K562 (cell line): ENCODE data around the gene SLC20A1. TPM values are rescaled to one million over a fixed set of nuclear protein-coding genes. Genes with fewer than 3 reads are reported as not detected.

ENCODE experiments used
- ATAC-seq: fragments of 200-7000 bp; cut with Tn5 transposase; 3 replicates; pipeline ENCODE4 v1.9.1; 2020; ENCODE audit warnings: moderate library complexity
- BruUV-seq: library from RNA; stranded (reverse); fragments of 400-500 nt; replicated peaks from 2 replicates; lab custom pipeline; 2021; lab: Mats Ljungman, UMichigan
- CTCF ChIA-PET: fragments of 300-600 bp; formaldehyde crosslinking; extraction: SDS; loops from one replicate; lab custom pipeline; 2021; ENCODE audit warnings: low intra/inter-chr PET ratio; lab: Yijun Ruan, JAX
- POLR2A ChIA-PET: fragments of 300-600, 350-650 bp; sonication (Branson Sonifier 250); formaldehyde crosslinking; extraction: SDS; loops from one replicate; lab custom pipeline; 2021; ENCODE audit warnings: antibody characterized with exemption, inconsistent platforms; lab: Yijun Ruan, JAX
- DNase-seq, 4 experiments: peaks; one replicate each; pipeline versions ENCODE4 v3.0.0 to v3.0.0-alpha.2; 2011 to 2018; ENCODE audit warnings: low spot score in 3 of 4, mixed read lengths in 3 of 4; ENCODE audit errors: extremely low read depth in 1 of 4
- FAIRE-seq: peaks from 2 replicates; lab custom pipeline; 2011; peaks lifted over from hg19 to GRCh38; lab: Jason Lieb, UNC
- H2AFZ ChIP-seq: 2 replicates; pipeline ENCODE4 v1.6.0; 2011; ENCODE audit warnings: low read depth, low read length, control low read depth, inconsistent platforms
- H3K27ac ChIP-seq: fragments of 200-600 bp; 3 replicates; pipeline ENCODE4 v1.8.0; 2011; ENCODE audit warnings: low read depth, mild to moderate bottlenecking, control low read depth, inconsistent platforms, low read length, moderate library complexity, mixed read lengths; ENCODE audit errors: extremely low read depth
- H3K27me3 ChIP-seq, 2 experiments: fragments of 300-600 bp in 1 of 2; 2 replicates in 1 of 2; 3 replicates in 1 of 2; pipeline versions ENCODE4 v1.6.0 to v1.8.0; 2011; ENCODE audit warnings: inconsistent platforms in 2 of 2, low read length in 2 of 2, mild to moderate bottlenecking in 1 of 2, mixed read lengths in 1 of 2, moderate library complexity in 1 of 2; ENCODE audit not compliant: control insufficient read depth in 2 of 2, insufficient read depth in 2 of 2
- H3K36me3 ChIP-seq: fragments of 300-600 bp; 3 replicates; pipeline ENCODE4 v1.8.0; 2011; ENCODE audit warnings: mild to moderate bottlenecking, low read length, inconsistent platforms; ENCODE audit not compliant: control insufficient read depth, insufficient read depth
- H3K4me1 ChIP-seq, 2 experiments: fragments of 200-600 bp in 1 of 2; replicated peaks in 1 of 2; 2 replicates in 1 of 2; 3 replicates in 1 of 2; pipeline versions ENCODE4 v1.5.1 to v1.8.0; 2011; ENCODE audit warnings: inconsistent platforms in 2 of 2, low read length in 2 of 2, mild to moderate bottlenecking in 1 of 2, mixed read lengths in 1 of 2, moderate library complexity in 1 of 2; ENCODE audit not compliant: control insufficient read depth in 2 of 2, insufficient read depth in 2 of 2
- H3K4me2 ChIP-seq: 2 replicates; pipeline ENCODE4 v1.6.1; 2011; ENCODE audit warnings: low read length, control low read depth, inconsistent platforms, mixed read lengths; ENCODE audit not compliant: insufficient read depth
- H3K4me3 ChIP-seq: fragments of 200-600 bp; sonication (generic), shearing (Covaris generic); 2 replicates; pipeline ENCODE4 v1.5.1; 2016; ENCODE audit warnings: control low read depth, inconsistent platforms
- H3K79me2 ChIP-seq: fragments of 200-600 bp; 3 replicates; pipeline ENCODE4 v1.8.0; 2011; ENCODE audit warnings: low read length, inconsistent platforms; ENCODE audit not compliant: control insufficient read depth, insufficient read depth
- H3K9ac ChIP-seq, 2 experiments: 2 replicates each; pipeline versions ENCODE4 v1.6.0 to v1.6.1; 2011; ENCODE audit warnings: low read depth in 2 of 2, low read length in 2 of 2, control low read depth in 1 of 2, inconsistent platforms in 1 of 2, mild to moderate bottlenecking in 1 of 2, mixed read lengths in 1 of 2; ENCODE audit not compliant: insufficient read depth in 1 of 2
- H3K9me1 ChIP-seq: one replicate; pipeline ENCODE4 v1.6.0; 2011; ENCODE audit warnings: inconsistent platforms, mild to moderate bottlenecking, low read length, moderate library complexity; ENCODE audit not compliant: control insufficient read depth, insufficient read depth
- H3K9me3 ChIP-seq: replicated peaks from 2 replicates; pipeline ENCODE4 v1.5.1; 2011; ENCODE audit warnings: low read depth, low read length, inconsistent platforms; ENCODE audit not compliant: control insufficient read depth, insufficient read depth
- H4K20me1 ChIP-seq: replicated peaks from 2 replicates; pipeline ENCODE4 v1.6.1; 2011; ENCODE audit warnings: low read length, inconsistent platforms, mixed read lengths; ENCODE audit not compliant: control insufficient read depth, insufficient read depth
- BRCA1 ChIP-seq, 2 experiments: fragments of 450-650 bp in 1 of 2; sonication (generic) in 1 of 2; formaldehyde crosslinking in 1 of 2; IDR thresholded peaks; 2 replicates each; pipeline versions ENCODE4 v1.5.0 to v1.6.1; 2017 to 2020; ENCODE audit warnings: mild to moderate bottlenecking in 1 of 2, missing genetic modification reagents in 1 of 2
- CBX2 ChIP-seq: fragments of 200-600 bp; sonication (generic); IDR thresholded peaks from one replicate; pipeline ENCODE4 v1.6.1; 2012; ENCODE audit warnings: mild to moderate bottlenecking, low read length, inconsistent platforms; ENCODE audit not compliant: insufficient read depth, poor library complexity, severe bottlenecking
- CEBPB ChIP-seq: fragments of 450-650 bp; IDR thresholded peaks from 2 replicates; pipeline ENCODE4 v1.6.1; 2016; ENCODE audit warnings: missing genetic modification characterization, missing compliant biosample characterization
- ELF4 ChIP-seq: fragments of 450-650 bp; formaldehyde crosslinking; IDR thresholded peaks from 2 replicates; pipeline ENCODE4 v1.4.0; 2022; ENCODE audit warnings: missing genetic modification characterization
- HIVEP1 ChIP-seq: fragments of 250-450 bp; sonication (Bioruptor Pico); IDR thresholded peaks from 2 replicates; pipeline ENCODE4 v1.4.0; 2020; ENCODE audit warnings: mild to moderate bottlenecking
- NUFIP1 ChIP-seq: fragments of 450-650 bp; IDR thresholded peaks from 2 replicates; pipeline ENCODE4 v1.6.1; 2018; ENCODE audit not compliant: partially characterized antibody
- ZNF764 ChIP-seq: fragments of 250-450 bp; sonication (Bioruptor Pico); IDR thresholded peaks from 2 replicates; pipeline ENCODE4 v1.4.0; 2020; ENCODE audit warnings: low read depth, mild to moderate bottlenecking, moderate library complexity
- WGBS: fragments of 100-300 bp; shearing (Covaris generic); methylation state at CpG from one replicate; pipeline ENCODE4 v1.1.6; 2016; ENCODE audit warnings: low coverage, mixed read lengths; ENCODE audit not compliant: insufficient coverage; ENCODE audit errors: missing lambda C conversion rate; 5-methylcytosine and 5-hydroxymethylcytosine counted together
- in situ Hi-C: fragments of 300-500 bp; cut with MboI; formaldehyde crosslinking; loops from 4 replicates; pipeline ENCODE4 v1.15.0; 2018; ENCODE audit warnings: inconsistent platforms, mixed read lengths
- intact Hi-C: fragments of 100-400 bp; cut with micrococcal nuclease; formaldehyde crosslinking; loops from 2 replicates; pipeline ENCODE4 v1.14.2; 2022
- polyA plus RNA-seq, 8 experiments: library from polyadenylated mRNA; depleted of rRNA in 4 of 8; stranded (reverse) in 5 of 8; unstranded in 3 of 8; fragments of >200 nt; fragmentation: Nextera tagmentation in 2 of 8; fragmentation: Illumina TruSeq in 1 of 8; extraction: Ambion mirVana in 2 of 8; extraction: Trizol in 1 of 8; gene quantifications; 2 replicates each; pipeline versions ENCODE4 v1.2.1 to v1.2.3, GENCODE V29; 2011 to 2014; ENCODE audit warnings: inconsistent platforms in 1 of 8, missing spikeins in 1 of 8
- total RNA-seq, 7 experiments: library from RNA; depleted of rRNA in 6 of 7; stranded (reverse); fragments of >200 nt in 6 of 7; fragmentation: Illumina TruSeq in 2 of 7; extraction: Trizol in 2 of 7; gene quantifications; 2 replicates each; pipeline versions ENCODE4 v1.2.1 to v1.2.3, GENCODE V29; 2011 to 2021; ENCODE audit warnings: low replicate concordance in 1 of 7
- TF ChIP-seq, protein P1 (sequence below): sonication (generic); formaldehyde crosslinking; IDR thresholded peaks from 2 replicates; pipeline ENCODE4 v1.8.0; 2022; ENCODE audit warnings: mild to moderate bottlenecking, missing genetic modification reagents
- TF ChIP-seq, protein P2 (sequence below): fragments of 250-450 bp; sonication (Bioruptor Pico); IDR thresholded peaks from 2 replicates; pipeline ENCODE4 v1.5.0; 2021; ENCODE audit warnings: mild to moderate bottlenecking, moderate library complexity
- TF ChIP-seq, protein P3 (sequence below): sonication (generic); formaldehyde crosslinking; IDR thresholded peaks from 2 replicates; pipeline ENCODE4 v1.8.1; 2023; ENCODE audit warnings: mild to moderate bottlenecking, missing genetic modification reagents

SLC20A1 gene
- total and polyA plus RNA-seq, 9 of the 15 experiments (the other 6 are each of a cell fraction or from before 2014, with no cell fraction given) = 53.8 to 150 (median 74.7) TPM

DNA sequence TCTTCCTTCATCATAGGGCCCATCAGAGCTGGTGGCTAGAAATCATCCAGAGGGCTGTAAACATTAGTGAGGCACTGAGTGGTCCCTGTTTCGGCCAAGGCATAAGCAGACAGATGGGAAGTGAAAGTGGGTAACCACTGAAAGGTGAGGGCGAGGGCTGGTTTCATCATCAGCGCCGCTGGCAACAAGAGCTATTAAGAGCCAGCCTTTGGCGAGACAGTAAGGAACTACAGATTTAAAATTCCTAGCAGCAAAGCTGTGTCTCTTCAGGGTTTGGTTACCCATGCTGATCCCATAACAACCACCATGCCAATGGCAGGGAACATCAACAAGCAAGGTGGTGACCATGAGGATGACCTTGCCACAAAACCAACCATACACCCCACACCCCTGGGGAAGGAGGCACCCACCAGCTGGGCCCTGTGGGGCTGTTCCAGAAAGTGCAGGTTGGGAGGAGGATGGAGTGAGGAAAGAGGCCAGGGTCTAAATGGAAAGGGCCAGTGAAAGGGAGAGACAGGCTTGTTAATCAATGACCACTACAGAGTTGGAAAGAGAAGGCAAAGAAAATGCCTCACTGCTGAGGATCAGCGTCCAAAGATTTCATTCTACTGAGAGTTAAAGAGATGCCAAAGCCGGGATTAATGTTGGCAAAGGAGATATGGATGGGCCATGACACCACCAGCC is 9.0 kb upstream of the SLC20A1 start (continued):
- TF ChIP-seq BRCA1 (IDR thresholded peaks at IDR 0.05) = no peak
- TF ChIP-seq BRCA1 (CRISPR knock-in tag; IDR thresholded peaks at IDR 0.05) = no peak
- TF ChIP-seq, protein P1, sequence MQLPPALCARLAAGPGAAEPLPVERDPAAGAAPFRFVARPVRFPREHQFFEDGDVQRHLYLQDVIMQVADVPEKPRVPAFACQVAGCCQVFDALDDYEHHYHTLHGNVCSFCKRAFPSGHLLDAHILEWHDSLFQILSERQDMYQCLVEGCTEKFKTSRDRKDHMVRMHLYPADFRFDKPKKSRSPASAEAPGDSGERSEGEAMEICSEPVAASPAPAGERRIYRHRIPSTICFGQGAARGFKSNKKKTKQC (CRISPR knock-in tag) = no peak
- TF ChIP-seq ELF4 = no peak

DNA sequence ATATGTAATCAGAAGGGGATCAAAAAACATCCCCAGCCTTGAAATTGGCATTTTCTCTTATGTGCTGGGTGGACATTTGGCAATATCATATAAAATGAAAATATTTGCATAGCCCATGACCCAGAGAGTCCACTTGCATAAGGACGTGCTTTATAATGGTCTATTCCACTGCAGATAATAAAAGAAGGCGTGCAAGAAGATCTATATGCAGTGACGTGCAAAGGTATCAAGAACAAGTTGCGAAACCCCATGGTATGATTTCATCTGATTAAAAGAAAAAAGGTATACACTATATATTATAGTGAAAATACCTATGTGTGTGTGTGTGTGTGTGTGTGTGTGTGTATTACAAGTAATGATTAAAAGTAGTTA is 8.5 kb upstream of the SLC20A1 start:
- H2AFZ ChIP-seq = no peak overlapping the region
- ChIA-PET CTCF (no interaction called here), POLR2A (interaction anchor here (1.0 kb wide), 1 partner anchor 8 kb away, joined by 7 read pairs; the partner anchor contains the start of gene SLC20A1)
- ATAC-seq (no peak), FAIRE-seq (no peak), DNase-seq (no peak)
- no peak overlapping the region for H3K27ac ChIP-seq
- peaks cover 8 to 24% of the 10 kb centered on the region in 2 experiments; a peak in 4 of 5 replicates for H3K4me1 ChIP-seq
- no peak for TF ChIP-seq CBX2
- TF ChIP-seq NUFIP1 = no peak
- TF ChIP-seq ZNF764 = no peak
- TF ChIP-seq CEBPB (tag) = peak; percentile 68
- no peak for TF ChIP-seq HIVEP1 (CRISPR knock-in tag)
- TF ChIP-seq, protein P2, sequence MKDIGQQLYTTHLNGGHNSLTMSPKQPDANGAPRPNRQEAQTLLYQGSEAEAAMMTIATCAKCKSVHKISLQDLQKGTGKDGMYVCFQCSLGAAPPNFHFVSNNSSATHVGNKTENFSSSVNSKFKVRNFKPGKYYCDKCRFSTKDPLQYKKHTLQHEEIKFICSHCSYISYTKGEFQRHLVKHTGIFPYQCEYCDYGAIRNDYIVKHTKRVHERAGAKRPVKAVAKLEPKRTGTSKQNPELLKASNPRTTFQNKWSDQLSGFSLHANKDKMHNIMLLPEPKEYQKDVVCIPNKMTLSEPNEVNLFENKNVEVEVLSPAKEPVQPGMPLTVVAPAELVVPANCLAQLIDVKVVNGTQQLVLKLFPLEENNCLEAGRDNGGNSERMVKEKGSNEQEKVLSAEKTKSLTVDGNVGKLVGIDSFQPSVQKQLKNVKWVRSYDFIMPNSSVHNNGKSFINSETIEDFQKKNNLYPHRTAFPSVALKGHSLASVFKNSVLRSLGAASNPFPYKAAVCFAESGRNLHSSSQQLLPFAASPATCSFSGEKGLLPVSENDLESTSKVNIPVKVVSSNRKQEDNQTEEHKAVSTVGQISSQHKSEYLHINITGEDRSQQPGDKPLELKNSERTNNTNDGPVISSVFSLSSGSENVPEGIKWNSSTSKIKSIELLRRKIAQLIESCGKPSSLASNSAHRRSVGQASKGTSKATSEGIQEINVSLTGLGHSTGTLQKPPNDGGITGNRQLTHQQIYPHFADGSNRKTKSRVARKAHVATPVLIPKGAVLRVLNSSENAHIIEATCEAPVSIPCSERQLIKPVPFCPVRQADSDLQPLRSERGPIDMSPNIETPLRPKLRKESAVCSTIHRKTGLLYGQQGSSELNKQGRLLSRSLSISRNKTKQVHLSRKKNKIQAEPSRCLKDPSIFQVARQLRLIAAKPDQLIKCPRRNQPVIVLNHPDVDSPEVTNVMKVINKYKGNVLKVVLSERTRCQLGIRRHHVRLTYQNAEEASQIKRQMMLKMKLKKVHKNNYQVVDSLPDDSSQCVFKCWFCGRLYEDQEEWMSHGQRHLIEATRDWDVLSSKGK (CRISPR knock-in tag) = no peak
- TF ChIP-seq, protein P3, sequence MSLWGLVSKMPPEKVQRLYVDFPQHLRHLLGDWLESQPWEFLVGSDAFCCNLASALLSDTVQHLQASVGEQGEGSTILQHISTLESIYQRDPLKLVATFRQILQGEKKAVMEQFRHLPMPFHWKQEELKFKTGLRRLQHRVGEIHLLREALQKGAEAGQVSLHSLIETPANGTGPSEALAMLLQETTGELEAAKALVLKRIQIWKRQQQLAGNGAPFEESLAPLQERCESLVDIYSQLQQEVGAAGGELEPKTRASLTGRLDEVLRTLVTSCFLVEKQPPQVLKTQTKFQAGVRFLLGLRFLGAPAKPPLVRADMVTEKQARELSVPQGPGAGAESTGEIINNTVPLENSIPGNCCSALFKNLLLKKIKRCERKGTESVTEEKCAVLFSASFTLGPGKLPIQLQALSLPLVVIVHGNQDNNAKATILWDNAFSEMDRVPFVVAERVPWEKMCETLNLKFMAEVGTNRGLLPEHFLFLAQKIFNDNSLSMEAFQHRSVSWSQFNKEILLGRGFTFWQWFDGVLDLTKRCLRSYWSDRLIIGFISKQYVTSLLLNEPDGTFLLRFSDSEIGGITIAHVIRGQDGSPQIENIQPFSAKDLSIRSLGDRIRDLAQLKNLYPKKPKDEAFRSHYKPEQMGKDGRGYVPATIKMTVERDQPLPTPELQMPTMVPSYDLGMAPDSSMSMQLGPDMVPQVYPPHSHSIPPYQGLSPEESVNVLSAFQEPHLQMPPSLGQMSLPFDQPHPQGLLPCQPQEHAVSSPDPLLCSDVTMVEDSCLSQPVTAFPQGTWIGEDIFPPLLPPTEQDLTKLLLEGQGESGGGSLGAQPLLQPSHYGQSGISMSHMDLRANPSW = no peak
- no peaks in the 10 kb centered on the region for H3K9me1 ChIP-seq
- no peaks in the 10 kb centered on the region for H3K79me2 ChIP-seq
- in situ Hi-C loops (no loop called here), intact Hi-C loops (no loop called here)
- H4K20me1 ChIP-seq = no peaks in the 10 kb centered on the region
- no peaks in the 10 kb centered on the region for H3K9me3 ChIP-seq
- no peak overlapping the region for H3K9ac ChIP-seq
- BruUV-seq = no TSS peak
- no peaks in the 10 kb centered on the region for H3K27me3 ChIP-seq
- H3K36me3 ChIP-seq = no peaks in the 10 kb centered on the region
- 66% methylated on average over 4 of the region's 4 CpGs for WGBS
- H3K4me3 ChIP-seq = no peak overlapping the region
- H3K4me2 ChIP-seq = no peak overlapping the region
